SK-N-SH treated with all-trans-retinoic acid at 6 μM for 48 hours (cell line): ENCODE results near the gene MAGOHB.

Source experiments
- ATAC-seq: fragments of 200-7000 bp; cut with Tn5 transposase; 3 replicates; pipeline ENCODE4 v1.9.1; 2020; ENCODE audit warnings: mild to moderate bottlenecking, moderate library complexity
- ARNTL ChIP-seq: fragments of 450-650 bp; formaldehyde crosslinking; IDR thresholded peaks from 2 replicates; pipeline ENCODE4 v1.5.0; 2020; ENCODE audit warnings: low read depth, mild to moderate bottlenecking, moderate library complexity, borderline replicate concordance
- BACH2 ChIP-seq: fragments of 250-450 bp; sonication (Bioruptor Pico); IDR thresholded peaks from 2 replicates; pipeline ENCODE4 v1.9.0; 2021; ENCODE audit warnings: mild to moderate bottlenecking, borderline replicate concordance
- CSDC2 ChIP-seq: fragments of 250-450 bp; sonication (Bioruptor Pico); IDR thresholded peaks from 2 replicates; pipeline ENCODE4 v1.5.0; 2020; ENCODE audit warnings: mild to moderate bottlenecking, moderate library complexity
- ESRRG ChIP-seq: fragments of 250-450 bp; sonication (Bioruptor Pico); IDR thresholded peaks from 2 replicates; pipeline ENCODE4 v1.6.1; 2021; ENCODE audit warnings: mild to moderate bottlenecking
- GLIS3 ChIP-seq: fragments of 250-450 bp; sonication (Bioruptor Pico); IDR thresholded peaks from 2 replicates; pipeline ENCODE4 v1.5.0; 2020; ENCODE audit warnings: mild to moderate bottlenecking, moderate library complexity
- PPARA ChIP-seq: fragments of 250-450 bp; sonication (Bioruptor Pico); IDR thresholded peaks from 2 replicates; pipeline ENCODE4 v1.5.0; 2020; ENCODE audit warnings: mild to moderate bottlenecking, borderline replicate concordance
- RARB ChIP-seq: fragments of 250-450 bp; sonication (Bioruptor Pico); IDR thresholded peaks from 2 replicates; pipeline ENCODE4 v1.8.0; 2021; ENCODE audit warnings: mild to moderate bottlenecking, moderate library complexity
- SNAI2 ChIP-seq: fragments of 250-450 bp; sonication (Bioruptor Pico); IDR thresholded peaks from 2 replicates; pipeline ENCODE4 v1.5.0; 2020; ENCODE audit warnings: mild to moderate bottlenecking, moderate library complexity
- TOX ChIP-seq: fragments of 250-450 bp; sonication (Bioruptor Pico); IDR thresholded peaks from 2 replicates; pipeline ENCODE4 v1.8.0; 2021; ENCODE audit warnings: mild to moderate bottlenecking, moderate library complexity, borderline replicate concordance
- ZC3H10 ChIP-seq: fragments of 250-450 bp; sonication (Bioruptor Pico); IDR thresholded peaks from 2 replicates; pipeline ENCODE4 v1.5.1; 2021; ENCODE audit warnings: mild to moderate bottlenecking, moderate library complexity
- ZFP3 ChIP-seq: fragments of 250-450 bp; sonication (Bioruptor Pico); IDR thresholded peaks from 2 replicates; pipeline ENCODE4 v1.5.0; 2020; ENCODE audit warnings: mild to moderate bottlenecking, moderate library complexity
- ZFP30 ChIP-seq: fragments of 450-650 bp; formaldehyde crosslinking; IDR thresholded peaks from 2 replicates; pipeline ENCODE4 v1.5.0; 2022; ENCODE audit warnings: mild to moderate bottlenecking, moderate library complexity
- ZNF565 ChIP-seq: fragments of 450-650 bp; formaldehyde crosslinking; conservative IDR thresholded peaks from 2 replicates; pipeline ENCODE4 v1.5.0; 2020; ENCODE audit warnings: low read depth, mild to moderate bottlenecking, moderate library complexity
- ZNF8 ChIP-seq: fragments of 450-650 bp; formaldehyde crosslinking; IDR thresholded peaks from 2 replicates; pipeline ENCODE4 v1.5.0; 2020; ENCODE audit warnings: mild to moderate bottlenecking, moderate library complexity
- TF ChIP-seq, protein P1 (sequence below): fragments of 250-450 bp; sonication (Bioruptor Pico); IDR thresholded peaks from 2 replicates; pipeline ENCODE4 v1.8.0; 2020; ENCODE audit warnings: mild to moderate bottlenecking, moderate library complexity, borderline replicate concordance
- TF ChIP-seq, protein P2 (sequence below): fragments of 250-450 bp; sonication (Bioruptor Pico); IDR thresholded peaks from 2 replicates; pipeline ENCODE4 v1.5.0; 2020; ENCODE audit warnings: mild to moderate bottlenecking, moderate library complexity
- TF ChIP-seq, protein P3 (sequence below): fragments of 250-450 bp; sonication (Bioruptor Pico); IDR thresholded peaks from 2 replicates; pipeline ENCODE4 v1.5.1; 2020; ENCODE audit warnings: low read depth, mild to moderate bottlenecking, moderate library complexity
- TF ChIP-seq, protein P4 (sequence below): fragments of 250-450 bp; sonication (Bioruptor Pico); IDR thresholded peaks from 2 replicates; pipeline ENCODE4 v1.8.0; 2021; ENCODE audit warnings: low read depth, mild to moderate bottlenecking, moderate library complexity, borderline replicate concordance

MAGOHB gene

DNA sequence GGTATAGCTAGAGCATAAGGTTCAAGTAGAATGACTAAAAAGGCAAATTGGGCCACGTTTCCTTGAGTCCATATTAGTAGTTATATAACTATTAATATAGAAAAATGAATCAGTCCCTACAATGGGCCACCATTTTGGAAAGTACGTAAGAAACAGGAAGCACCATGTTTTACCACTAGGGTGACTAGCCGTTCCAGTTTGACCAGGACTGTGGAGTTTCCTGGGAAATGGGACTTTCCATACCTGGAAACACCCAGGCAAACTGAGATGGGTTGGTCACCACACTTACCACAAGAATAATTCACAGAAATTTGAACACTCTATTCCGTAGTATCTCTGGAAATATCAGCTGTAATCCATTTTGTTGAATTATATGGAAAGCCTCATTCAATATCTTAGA is 2.1 kb upstream of the MAGOHB start (continued):
- TF ChIP-seq, protein P1, sequence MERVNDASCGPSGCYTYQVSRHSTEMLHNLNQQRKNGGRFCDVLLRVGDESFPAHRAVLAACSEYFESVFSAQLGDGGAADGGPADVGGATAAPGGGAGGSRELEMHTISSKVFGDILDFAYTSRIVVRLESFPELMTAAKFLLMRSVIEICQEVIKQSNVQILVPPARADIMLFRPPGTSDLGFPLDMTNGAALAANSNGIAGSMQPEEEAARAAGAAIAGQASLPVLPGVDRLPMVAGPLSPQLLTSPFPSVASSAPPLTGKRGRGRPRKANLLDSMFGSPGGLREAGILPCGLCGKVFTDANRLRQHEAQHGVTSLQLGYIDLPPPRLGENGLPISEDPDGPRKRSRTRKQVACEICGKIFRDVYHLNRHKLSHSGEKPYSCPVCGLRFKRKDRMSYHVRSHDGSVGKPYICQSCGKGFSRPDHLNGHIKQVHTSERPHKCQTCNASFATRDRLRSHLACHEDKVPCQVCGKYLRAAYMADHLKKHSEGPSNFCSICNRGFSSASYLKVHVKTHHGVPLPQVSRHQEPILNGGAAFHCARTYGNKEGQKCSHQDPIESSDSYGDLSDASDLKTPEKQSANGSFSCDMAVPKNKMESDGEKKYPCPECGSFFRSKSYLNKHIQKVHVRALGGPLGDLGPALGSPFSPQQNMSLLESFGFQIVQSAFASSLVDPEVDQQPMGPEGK (CRISPR knock-in tag): no peak

DNA sequence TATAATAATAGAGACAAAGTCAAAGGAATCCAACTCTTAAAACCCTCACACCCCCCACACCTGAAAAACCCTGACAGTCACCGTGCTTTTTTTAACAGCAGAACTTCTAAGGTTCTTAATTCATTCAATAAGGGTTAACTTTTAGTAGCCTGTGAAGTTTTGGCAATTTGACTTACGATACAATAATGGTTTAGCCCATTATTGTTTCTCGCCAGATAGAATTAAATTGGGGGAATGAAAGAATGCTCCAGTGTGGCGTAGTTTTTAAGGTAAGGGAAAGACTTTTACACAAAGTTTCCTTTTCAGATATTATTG is 604 bp upstream of the MAGOHB start:
- no peak for TF ChIP-seq PPARA (CRISPR knock-in tag)
- TF ChIP-seq ZNF8: no peak
- TF ChIP-seq SNAI2 (CRISPR knock-in tag): no peak
- TF ChIP-seq, protein P1 (CRISPR knock-in tag): no peak
- no peak for TF ChIP-seq ARNTL (CRISPR knock-in tag)
- no peak for TF ChIP-seq ZFP3 (CRISPR knock-in tag)
- TF ChIP-seq, protein P2, sequence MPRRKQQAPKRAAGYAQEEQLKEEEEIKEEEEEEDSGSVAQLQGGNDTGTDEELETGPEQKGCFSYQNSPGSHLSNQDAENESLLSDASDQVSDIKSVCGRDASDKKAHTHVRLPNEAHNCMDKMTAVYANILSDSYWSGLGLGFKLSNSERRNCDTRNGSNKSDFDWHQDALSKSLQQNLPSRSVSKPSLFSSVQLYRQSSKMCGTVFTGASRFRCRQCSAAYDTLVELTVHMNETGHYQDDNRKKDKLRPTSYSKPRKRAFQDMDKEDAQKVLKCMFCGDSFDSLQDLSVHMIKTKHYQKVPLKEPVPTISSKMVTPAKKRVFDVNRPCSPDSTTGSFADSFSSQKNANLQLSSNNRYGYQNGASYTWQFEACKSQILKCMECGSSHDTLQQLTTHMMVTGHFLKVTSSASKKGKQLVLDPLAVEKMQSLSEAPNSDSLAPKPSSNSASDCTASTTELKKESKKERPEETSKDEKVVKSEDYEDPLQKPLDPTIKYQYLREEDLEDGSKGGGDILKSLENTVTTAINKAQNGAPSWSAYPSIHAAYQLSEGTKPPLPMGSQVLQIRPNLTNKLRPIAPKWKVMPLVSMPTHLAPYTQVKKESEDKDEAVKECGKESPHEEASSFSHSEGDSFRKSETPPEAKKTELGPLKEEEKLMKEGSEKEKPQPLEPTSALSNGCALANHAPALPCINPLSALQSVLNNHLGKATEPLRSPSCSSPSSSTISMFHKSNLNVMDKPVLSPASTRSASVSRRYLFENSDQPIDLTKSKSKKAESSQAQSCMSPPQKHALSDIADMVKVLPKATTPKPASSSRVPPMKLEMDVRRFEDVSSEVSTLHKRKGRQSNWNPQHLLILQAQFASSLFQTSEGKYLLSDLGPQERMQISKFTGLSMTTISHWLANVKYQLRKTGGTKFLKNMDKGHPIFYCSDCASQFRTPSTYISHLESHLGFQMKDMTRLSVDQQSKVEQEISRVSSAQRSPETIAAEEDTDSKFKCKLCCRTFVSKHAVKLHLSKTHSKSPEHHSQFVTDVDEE (CRISPR knock-in tag): no peak
- TF ChIP-seq ZNF565 (CRISPR knock-in tag): no peak
- no peak for TF ChIP-seq CSDC2 (CRISPR knock-in tag)
- TF ChIP-seq BACH2: no peak
- TF ChIP-seq ZC3H10: no peak
- peak; percentile 3 for ATAC-seq

DNA sequence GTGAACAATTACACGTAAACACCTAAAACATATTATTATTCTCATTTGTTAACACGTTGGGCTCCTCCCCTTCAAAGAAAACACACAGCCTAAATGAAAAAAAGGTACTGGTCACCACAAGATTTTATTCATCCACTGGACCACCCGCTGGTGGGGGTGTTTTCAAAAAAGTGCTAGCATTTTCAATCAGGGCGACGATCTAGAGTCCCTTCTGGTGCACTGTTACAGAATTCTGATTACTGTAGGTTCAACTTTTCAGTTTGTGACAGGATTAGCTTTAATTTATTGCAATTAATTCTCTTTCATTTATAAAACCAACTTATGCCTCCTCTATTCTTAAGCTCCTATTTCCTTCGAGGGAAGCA is 443 bp downstream of the MAGOHB start:
- ATAC-seq: no peak
- TF ChIP-seq, protein P2 (CRISPR knock-in tag): no peak
- TF ChIP-seq PPARA (CRISPR knock-in tag) (no peak), ARNTL (CRISPR knock-in tag) (no peak), ZFP30 (no peak), ZC3H10 (no peak), RARB (CRISPR knock-in tag) (no peak), CSDC2 (CRISPR knock-in tag) (no peak), TOX (no peak), GLIS3 (no peak), ZNF8 (no peak), ESRRG (CRISPR knock-in tag) (no peak)
- TF ChIP-seq, protein P3, sequence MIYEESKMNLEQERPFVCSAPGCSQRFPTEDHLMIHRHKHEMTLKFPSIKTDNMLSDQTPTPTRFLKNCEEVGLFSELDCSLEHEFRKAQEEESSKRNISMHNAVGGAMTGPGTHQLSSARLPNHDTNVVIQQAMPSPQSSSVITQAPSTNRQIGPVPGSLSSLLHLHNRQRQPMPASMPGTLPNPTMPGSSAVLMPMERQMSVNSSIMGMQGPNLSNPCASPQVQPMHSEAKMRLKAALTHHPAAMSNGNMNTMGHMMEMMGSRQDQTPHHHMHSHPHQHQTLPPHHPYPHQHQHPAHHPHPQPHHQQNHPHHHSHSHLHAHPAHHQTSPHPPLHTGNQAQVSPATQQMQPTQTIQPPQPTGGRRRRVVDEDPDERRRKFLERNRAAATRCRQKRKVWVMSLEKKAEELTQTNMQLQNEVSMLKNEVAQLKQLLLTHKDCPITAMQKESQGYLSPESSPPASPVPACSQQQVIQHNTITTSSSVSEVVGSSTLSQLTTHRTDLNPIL (CRISPR knock-in tag): no peak
- TF ChIP-seq, protein P1 (CRISPR knock-in tag): no peak
- TF ChIP-seq, protein P4, sequence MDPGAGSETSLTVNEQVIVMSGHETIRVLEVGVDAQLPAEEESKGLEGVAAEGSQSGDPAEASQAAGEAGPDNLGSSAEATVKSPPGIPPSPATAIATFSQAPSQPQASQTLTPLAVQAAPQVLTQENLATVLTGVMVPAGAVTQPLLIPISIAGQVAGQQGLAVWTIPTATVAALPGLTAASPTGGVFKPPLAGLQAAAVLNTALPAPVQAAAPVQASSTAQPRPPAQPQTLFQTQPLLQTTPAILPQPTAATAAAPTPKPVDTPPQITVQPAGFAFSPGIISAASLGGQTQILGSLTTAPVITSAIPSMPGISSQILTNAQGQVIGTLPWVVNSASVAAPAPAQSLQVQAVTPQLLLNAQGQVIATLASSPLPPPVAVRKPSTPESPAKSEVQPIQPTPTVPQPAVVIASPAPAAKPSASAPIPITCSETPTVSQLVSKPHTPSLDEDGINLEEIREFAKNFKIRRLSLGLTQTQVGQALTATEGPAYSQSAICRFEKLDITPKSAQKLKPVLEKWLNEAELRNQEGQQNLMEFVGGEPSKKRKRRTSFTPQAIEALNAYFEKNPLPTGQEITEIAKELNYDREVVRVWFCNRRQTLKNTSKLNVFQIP (CRISPR knock-in tag): no peak
